NCI-H526 treated with DMSO at 0.1 percent for 48 hours (cell line): ENCODE measurements around the gene SLC6A12.
A peak's percentile ranks its signal among the peaks of the same experiment; 100 is the strongest.

Source experiments
- DNase-seq: peaks from one replicate; lab custom pipeline; 2025; lab: John Stamatoyannopoulos, UW

The SLC6A12 gene

DNA sequence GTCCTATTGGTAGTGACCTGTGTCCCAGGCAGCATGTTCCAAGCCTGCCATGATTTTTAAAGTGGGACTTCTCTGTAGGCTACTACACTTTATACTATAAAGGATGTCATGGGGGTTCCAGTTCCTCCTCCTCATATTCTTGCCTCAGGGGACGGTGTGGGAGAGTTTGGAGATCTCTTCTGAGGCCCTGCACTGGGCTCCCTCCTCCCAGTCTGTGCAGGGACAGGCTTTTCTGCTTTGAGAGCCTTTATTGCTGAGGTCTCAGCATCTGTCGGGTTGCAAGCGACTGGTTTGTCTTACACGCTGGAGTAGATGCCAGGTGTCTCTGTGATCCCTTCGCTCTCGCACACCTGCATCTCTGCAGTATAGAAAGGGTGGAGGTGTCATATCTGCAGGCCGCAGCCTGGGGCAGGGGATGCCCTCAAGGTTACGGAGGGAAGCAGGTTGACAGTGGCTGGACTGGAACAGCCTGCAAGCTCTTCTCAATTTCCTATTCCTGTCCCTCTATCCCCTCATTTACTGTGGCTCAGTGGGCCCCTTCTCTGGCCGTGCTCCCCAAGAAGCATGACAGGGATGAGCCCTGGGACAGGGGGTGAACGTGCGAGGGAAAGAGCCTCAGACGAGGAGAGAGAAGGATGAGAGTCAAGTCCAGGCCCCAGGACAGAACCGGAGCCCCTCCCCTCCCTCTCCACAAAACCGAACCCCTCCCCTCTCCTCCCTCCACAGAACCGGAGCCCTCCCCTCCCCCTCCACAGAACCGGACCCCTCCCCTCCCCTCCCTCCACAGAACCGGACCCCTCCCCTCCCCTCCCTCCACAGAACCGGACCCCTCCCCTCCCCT lies 51.3 kb downstream of the SLC6A12 start:
- peak; percentile 32 for DNase-seq

DNA sequence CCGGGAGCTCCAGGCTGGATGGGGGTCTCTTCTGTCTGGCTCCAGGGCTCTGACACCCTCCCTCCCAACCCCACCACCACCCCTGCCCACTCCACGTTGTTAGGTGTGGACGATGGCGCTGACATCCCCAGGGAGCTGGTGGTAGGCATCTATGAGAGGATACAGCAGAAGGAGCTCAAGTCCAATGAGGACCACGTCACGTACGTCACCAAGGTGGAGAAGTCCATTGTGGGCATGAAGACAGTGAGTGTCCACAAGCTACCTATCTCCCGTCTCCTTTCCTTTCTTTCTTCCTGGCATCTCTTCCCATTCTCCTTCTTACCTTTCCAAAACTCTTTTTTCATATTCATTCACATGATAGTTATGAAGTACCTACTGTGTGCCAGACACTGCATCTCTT lies 52.1 kb downstream of the SLC6A12 start:
- DNase-seq = no peak

DNA sequence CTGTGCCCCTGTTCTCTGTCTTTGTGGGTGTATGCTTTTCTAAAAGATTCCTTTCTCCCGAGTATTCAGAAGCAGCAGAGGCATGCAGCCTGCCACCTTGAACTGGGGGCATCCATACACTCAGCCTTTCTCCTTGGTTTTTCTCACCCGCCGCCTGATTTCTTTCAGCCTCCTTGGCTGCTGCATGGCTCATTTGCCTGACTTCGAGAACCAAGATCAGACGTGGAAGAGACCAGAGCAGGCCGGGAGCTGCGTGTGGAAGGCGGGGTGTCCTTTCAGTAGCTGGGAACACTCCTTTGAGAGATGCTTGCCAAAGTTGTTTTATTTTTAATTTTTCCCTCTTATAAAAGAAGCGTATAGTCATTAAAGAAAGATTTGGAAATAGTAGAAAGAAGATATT lies 53.1 kb downstream of the SLC6A12 start:
- DNase-seq = no peak

DNA sequence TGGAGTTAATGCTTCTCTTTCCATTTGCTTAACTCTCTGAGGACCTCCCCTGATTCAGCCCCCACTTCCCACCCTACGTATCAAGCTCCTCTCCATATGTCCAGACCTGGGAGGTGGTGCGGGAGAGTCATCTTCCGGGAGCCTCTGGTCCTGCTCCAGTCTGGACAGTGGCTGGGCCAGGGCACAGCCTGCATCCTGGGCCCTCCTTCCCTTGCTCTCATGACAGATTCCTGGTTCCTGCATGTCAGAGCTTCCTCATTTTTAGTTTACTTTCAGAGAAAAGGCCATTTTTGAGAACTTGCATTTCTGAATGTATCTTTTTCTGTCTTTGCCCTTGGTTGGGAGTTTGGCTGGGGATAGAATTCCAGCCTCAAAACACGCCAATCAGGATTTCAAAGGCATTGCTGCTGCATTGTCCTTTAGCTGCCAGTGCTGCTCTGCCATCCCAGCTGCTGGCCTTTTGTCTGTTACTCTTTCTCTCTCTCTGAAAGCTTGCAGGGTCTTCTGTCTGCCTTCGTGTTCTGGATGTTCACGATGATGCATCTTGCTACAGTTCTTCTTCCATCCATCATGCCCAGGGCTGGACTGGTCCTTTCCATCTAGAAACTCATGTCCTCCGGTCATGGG lies 54.7 kb downstream of the SLC6A12 start:
- DNase-seq = no peak

DNA sequence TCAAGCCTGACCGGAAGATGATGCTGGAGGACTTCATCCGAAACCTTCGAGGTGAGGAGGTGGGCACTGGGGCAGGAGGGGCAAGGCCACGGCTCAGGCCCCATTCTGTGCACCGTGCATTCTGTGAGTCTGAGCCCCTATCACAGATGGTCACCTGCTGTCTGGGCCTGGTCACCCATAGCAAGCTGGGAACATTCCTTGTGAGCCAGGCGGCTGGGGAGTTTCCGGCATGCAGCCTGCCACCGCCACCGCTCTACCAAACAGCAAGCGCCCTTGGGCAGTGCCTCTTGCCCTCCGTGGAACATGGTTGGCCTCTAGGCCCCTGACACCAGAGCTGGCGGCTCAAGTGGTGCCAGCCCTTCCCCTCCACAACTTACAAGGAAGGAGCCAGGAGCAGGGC lies 56.3 kb downstream of the SLC6A12 start:
- no peak for DNase-seq

DNA sequence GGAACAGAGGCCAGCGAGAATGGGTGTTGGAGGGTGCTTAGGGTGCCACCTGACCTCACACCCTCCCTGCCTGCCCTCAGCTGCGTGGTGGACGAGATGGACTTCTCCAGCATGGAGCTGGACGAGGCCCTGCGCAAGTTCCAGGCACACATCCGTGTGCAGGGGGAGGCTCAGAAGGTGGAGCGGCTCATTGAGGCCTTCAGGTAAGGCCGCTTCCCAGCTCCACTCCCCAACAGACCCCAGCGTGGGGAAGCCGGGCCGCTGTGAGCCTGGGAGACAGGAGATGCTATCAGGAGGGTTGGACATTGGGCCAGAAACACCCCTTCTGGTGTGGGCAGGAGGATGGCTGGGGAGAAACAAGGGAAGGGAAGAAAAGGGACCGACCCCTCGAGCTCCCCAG lies 57.0 kb downstream of the SLC6A12 start:
- DNase-seq = no peak

DNA sequence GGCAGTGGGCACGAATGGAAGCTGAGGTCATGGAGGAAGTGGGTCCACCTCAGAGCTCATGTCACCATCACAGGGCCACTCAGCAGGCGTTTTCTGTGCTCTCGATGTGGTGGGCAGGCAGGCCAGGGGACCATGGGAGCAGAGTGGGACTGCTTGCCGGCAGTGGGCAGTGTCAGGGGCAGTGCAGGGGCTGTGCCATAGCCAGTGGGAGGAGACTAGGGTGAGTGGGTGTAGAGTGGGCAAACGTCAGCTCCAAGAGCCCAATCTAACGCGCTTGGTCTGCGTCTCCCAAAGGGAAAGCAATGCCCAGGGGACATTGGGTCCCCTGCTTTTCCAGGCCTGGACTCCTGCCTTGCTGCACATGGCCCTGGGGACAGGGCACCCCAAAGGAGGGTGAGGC lies 58.3 kb downstream of the SLC6A12 start:
- DNase-seq = no peak

DNA sequence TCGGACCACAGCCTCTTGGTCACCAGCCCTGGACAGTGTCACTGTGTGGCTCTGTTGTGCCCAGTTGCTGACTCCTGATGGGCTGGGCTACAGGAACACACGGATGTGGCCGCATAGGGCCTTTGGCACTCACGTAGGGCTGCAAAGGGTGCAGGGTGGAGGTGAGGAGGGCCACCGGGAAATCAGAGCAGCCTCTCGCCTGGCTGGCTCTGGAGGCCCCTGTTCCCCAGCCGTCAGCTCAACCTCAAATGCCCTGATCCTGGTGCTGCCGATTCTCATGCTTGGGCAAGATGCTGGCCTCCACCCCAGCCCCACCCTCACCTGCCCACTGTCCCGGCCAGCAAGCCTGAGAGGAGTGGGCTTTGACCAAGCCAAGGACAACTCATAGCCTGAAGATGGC lies 59.0 kb downstream of the SLC6A12 start:
- no peak for DNase-seq

DNA sequence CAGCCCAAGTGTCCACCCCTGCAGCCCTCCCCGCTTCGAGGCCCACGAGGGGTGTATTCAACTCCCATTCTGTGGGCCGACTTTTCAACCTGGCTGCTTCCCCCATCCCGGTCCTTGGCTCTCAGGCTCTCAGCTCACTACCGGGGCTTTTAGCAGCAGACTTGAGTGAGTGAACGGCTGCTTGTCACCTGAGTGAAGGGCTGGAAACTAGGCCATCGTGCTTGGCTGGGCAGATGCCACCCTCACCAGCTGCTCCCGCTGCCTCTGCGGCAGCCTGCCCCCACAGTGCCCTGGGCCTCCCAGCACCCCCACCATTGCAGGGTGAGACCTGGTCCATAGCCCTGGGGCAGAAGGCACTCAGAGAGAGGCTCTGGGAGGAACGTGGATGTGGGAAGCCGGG lies 59.9 kb downstream of the SLC6A12 start:
- DNase-seq = no peak

DNA sequence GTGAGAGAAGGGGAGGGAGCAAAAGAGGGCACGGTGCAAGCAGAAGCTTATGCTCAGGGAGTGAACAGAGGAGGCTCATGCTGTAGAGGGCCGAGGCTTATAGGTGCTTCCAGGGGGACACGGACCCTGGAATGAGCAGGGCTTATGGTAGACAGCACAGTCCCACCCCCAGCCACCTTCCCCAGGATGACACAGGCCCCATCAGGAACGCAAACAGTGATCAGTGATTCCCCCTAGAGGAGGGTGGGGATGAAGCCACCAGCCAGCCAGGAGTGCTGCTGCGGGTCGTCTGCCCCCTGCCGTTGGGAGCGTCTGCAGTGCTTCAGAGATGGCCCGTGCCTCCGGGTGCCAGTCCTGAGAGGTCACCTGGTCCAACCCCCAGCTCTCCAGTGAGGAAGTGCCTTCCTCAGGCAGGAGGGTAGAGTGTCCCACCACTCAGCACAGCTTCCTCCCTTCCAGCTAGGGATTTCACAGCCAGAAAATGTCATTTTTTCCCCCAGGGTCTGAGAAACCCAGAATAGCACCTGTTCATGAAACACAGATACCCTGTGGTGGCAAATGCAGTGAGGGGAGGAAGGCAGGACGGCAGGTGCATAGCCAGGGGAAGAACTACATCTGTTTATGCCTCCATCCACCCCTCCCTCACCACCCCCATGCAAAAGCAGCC lies 60.7 kb downstream of the SLC6A12 start:
- peak; percentile 42 for DNase-seq

DNA sequence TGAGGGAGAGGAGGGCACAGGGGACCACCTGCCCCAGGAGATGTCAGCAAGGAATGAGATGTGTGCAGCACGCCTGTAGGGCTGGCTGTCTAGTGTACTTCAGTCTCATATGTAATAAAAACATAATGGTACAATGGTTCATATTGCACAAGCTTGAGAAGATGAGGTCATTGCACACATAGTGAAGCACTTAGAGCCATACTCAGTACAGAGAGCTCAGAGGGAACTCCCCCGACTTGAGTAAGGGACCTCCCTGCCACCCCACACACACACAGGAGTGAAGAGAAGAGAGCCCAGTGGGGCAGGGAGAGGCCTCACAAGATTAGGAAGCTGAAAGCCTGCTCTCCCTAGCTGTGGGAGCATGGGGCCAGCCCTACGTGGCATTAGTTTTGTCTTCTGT lies 61.5 kb downstream of the SLC6A12 start:
- DNase-seq = no peak

DNA sequence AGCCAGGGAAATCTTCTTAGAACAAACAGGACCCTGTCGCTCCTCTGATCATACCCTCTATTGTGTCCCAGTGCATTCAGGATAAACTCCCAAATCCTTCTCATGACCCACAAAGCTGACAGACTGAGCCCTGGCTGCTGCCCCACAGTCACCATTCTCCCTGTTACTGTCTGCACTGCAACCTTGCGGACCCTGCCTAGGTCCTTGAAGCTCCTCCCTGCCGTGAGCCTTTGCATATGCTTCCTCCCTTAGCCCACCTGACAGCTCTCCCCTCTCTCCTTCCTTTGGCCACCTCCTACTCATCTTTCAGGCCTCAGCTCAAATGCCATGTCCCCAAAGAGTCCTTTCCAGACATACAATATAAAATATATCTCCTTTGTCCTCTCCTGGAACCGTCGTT lies 62.4 kb downstream of the SLC6A12 start:
- DNase-seq = no peak

DNA sequence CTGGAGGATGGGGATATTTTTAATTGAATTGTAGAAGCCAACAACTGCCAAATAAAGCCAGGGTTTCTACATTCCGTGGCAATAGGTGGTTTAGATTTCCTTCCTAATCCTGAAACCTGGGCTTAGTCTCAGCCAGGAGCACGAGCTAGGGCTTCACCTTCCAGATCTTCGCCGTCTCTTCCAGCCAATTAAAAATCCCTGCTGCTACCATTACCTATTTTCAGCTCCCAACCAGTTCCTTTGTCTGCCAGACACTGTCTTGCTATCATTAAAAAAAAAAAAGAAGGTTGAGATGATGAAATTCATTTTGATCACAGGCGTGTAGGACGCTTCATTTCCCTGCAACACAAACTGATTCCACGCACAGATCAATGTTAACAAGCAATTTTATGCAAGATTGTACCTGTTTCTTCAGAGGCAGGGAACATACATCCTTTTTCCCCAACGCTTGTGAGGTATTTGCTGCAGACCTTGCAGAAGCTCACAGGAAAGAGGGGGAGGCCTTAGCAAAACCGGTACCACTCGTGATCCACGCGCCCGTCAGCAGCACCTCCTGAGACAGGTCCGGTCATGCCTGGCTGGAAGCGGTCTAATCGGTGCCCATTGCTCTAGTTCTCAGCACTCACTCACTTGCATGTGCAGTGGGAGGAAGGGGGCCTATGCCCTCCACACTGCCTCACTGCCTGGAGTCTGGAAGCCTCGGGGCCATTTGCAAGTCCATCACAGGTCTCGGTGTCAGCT lies 65.1 kb downstream of the SLC6A12 start:
- no peak for DNase-seq

DNA sequence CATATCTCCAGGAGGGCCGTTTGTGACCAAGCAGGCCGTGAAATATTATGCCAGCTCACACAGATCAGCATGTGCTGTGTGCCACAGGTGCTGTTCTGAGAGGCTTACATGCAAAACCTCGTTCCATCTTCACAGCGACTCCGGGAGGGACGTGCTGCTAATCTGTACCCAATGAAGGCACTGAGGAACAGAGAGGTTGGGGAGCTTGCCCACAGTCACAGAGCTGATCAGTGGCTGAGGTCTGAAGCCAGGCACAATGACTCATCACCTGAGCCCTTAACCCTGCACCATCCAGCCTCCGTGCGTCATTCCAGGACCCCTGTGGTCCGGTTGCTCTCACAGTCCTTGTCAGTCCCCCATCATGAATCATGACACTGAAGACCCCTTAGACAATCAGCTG lies 66.7 kb downstream of the SLC6A12 start:
- DNase-seq = no peak

DNA sequence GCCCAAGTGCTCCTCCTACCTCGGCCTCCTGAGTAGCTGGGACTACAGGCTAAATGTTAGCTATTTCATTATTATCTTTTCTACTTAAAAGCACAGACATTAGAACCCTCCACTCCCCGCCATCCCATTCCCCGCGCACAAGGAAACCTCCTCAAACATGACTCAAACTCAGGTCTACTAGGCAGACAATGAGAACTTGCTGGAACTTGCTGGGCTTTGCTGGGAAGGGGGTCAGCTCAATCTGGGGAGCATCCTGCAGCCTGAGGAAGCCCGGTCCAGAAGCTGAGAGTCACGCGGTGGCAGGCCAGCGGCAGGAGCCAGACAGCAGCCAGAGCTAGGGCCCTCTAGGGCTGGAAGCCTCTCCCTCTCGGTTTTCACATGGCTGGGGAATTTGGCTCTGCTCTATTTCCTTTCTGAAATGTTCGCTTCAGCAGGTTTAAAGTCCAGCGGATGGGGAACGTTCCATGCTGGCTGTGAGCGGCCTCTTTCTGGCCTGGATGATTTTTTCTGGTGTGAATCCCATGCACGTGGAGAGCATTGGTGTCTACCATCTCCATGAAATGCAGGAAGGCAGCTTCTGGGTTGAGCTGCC lies 68.5 kb downstream of the SLC6A12 start:
- no peak for DNase-seq

DNA sequence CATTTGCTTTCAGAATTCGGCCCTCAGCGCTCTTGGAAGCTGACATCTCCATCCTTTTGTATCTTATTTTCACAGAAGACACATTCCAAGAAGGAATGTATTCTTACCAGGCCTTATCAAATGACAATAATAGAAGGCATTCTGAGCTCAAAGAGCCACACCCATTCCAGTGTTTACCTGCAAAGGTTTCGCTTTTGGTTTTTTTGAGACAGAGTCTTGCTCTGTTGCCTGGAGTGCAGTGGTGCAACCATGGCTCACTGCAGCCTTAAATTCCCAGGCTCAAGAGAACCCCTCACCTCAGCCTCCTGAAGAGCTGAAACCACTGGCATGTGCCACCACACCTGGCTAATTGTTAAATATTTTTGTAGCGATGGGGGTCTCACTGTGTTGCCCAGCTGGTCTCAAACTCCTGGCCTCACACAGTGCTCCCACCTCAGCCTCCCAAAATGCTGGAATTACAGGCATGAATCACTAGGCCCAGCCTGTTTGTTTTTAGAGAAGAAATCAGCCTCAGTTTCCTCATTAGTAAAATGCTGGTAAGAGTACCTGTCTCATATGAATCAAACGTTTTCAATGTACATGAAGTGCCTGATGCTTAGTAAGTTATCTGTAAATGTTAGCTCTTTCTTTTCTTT lies 69.2 kb downstream of the SLC6A12 start:
- no peak for DNase-seq

DNA sequence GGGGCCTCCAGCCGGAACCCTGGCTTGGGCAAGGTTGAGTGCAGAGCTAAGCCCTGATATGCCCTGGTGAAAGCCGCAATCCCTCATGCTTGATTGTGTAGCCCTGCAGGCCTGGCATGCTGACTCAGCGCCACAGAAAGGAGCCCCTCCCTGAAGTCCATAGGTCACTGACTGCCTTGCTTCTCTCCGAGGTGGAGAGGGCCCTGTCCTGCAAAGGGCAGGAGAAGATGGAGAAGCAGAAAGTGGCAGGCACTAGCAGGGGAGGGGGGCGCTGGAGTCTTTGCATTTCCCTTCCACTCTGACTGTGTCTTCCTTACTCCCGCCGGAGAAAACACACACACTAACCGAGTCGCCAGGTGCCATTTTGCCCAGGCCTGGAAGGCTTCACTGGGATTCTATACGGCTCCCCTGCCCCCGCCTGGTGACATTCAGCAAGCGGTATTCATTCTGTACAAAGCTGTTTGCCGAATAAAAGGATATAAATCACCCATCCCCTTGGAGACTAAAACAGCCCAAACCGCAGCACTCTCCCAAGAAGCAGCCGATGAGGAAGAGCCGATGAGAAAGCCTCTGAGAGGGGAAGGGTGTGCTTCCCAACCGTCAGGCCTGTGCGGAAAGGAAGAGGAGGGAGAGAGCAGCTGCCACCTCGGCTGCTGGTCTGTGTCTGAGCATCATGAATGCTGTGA lies 69.8 kb downstream of the SLC6A12 start:
- DNase-seq = peak; percentile 63

DNA sequence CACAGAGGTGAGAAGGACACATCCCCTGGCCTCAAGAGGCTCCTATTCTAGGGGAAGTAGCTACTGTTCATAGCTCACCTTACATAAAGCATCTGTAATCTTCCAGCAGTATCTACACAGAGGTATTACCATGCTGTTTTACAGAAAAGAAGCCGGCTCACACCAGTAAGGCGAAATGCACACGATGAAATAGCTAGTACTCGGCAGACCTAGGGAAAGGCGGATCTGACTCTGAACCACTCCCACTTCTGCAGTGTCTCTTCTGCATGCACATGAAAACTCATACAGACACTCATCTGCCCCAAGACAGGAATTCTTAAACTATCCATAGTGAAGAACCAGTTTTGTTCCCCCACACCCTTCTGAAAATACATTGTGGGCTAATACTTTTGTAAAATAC lies 73.8 kb downstream of the SLC6A12 start:
- no peak for DNase-seq
